ENCODE data around the gene BCAR3.
A peak's percentile ranks its signal among the peaks of the same experiment; 100 is the strongest.

Gene BCAR3

GRCh38 chr1:93628681-93629080 is 53.0 kb downstream of the BCAR3 start:
- no CpG with 5 or more reads among the region's 3 CpGs for WGBS (ENCODE audit: extremely low coverage, insufficient coverage, insufficient read length)
- no peak overlapping the region for H3K27ac ChIP-seq (ENCODE audit: low read depth, low read length)
- peaks cover 20% of the 10 kb centered on the region for H3K79me1 ChIP-seq (ENCODE audit: low read length)
- no peak overlapping the region for H3K23ac ChIP-seq (ENCODE audit: low read length)
- peaks cover 16 to 17% of the 10 kb centered on the region in 2 experiments for H3K4me1 ChIP-seq (ENCODE audit: control insufficient read depth in 1 of 2, insufficient read depth in 2 of 2, low read length in 2 of 2)
- peaks cover 1% of the 10 kb centered on the region for H3K9me3 ChIP-seq (ENCODE audit: insufficient read depth, low read depth, low read length)
- no peak overlapping the region for H4K91ac ChIP-seq (ENCODE audit: low read depth, low read length)
- H3K4me2 ChIP-seq (ENCODE audit: low read length): no peak overlapping the region
- H2AFZ ChIP-seq (ENCODE audit: insufficient read depth, low read length, poor library complexity): no peak overlapping the region
- no peak overlapping the region for H2BK12ac ChIP-seq (ENCODE audit: low read length)
- no peak overlapping the region for H3K4ac ChIP-seq (ENCODE audit: low read depth, low read length)
- no peak overlapping the region for H2BK120ac ChIP-seq (ENCODE audit: insufficient read depth, low read length, poor library complexity)
- no peak overlapping the region for H3K4me3 ChIP-seq (ENCODE audit: low read depth, low read length)
- DNase-seq: no peak
- no peak overlapping the region for H4K12ac ChIP-seq (ENCODE audit: low read depth, low read length)
- H3K79me2 ChIP-seq (ENCODE audit: control insufficient read depth, insufficient read depth, low read length, poor library complexity): peaks cover 9% of the 10 kb centered on the region
- no peak overlapping the region for H3K14ac ChIP-seq (ENCODE audit: low read length)
- H2BK5ac ChIP-seq (ENCODE audit: low read depth, low read length, poor library complexity): no peak overlapping the region
- H3K18ac ChIP-seq (ENCODE audit: low read length): no peak overlapping the region
- peaks cover 0 to 6% of the 10 kb centered on the region in 2 experiments for H3K36me3 ChIP-seq (ENCODE audit: control insufficient read depth in 1 of 2, insufficient read depth in 2 of 2, low read length in 2 of 2)
- no peak overlapping the region for H3K9ac ChIP-seq (ENCODE audit: low read length)
- H2AK5ac ChIP-seq (ENCODE audit: low read length): no peak overlapping the region
- no peaks in the 10 kb centered on the region for H3K27me3 ChIP-seq (ENCODE audit: insufficient read depth, low read length)
- H4K8ac ChIP-seq (ENCODE audit: low read depth, low read length): no peak overlapping the region

DNA sequence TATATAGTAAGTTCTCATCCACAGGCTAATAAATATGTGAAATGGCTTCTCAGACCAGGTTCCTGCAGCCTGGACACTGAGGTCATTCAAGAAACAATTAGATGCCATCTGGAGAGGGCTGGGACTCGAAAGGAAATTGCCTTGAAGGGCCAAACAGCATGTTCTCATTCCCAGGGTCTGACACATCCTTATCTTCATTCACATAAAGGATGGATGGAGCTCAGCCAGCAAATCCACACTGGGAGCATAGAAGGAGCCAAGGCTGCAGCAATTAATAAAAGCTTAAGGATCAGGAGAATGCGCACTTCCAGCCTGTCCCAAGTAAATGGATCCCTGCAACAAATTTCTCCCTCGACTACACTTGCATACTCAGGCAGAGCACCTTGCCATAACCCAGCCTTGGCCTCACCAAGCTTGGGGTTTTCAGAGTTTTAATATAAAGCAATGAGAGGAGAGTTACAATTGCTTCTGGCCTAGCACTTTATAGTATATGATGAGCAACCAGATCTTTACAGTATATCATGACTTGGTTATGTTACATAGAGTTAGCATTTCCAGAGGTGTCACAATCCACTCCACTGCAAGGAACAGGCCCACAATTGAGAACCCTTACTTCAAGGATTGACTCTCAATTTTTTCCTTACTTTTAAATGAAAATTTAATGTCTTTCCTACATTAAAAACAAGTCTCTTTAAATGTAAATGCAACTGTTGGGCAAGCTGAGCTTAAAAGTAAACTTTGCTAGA is 55.9 kb downstream of the BCAR3 start:
- Histone ChIP-seq H4K8ac (ENCODE audit: low read depth, low read length) (no peak overlapping the region), H2AK5ac (ENCODE audit: low read length) (no peak overlapping the region), H3K79me1 (ENCODE audit: low read length) (peaks cover 25% of the 10 kb centered on the region), H2BK12ac (ENCODE audit: low read length) (no peak overlapping the region), H3K4me3 (ENCODE audit: low read depth, low read length) (no peak overlapping the region), H4K12ac (ENCODE audit: low read depth, low read length) (no peak overlapping the region), H2BK5ac (ENCODE audit: low read depth, low read length, poor library complexity) (no peak overlapping the region), H3K27me3 (ENCODE audit: insufficient read depth, low read length) (no peaks in the 10 kb centered on the region), H4K91ac (ENCODE audit: low read depth, low read length) (no peak overlapping the region), H3K9me3 (ENCODE audit: insufficient read depth, low read depth, low read length) (no peaks in the 10 kb centered on the region), H3K14ac (ENCODE audit: low read length) (no peak overlapping the region), H3K4me2 (ENCODE audit: low read length) (no peak overlapping the region), H3K18ac (ENCODE audit: low read length) (no peak overlapping the region), H2AFZ (ENCODE audit: insufficient read depth, low read length, poor library complexity) (no peak overlapping the region), H3K9ac (ENCODE audit: low read length) (no peak overlapping the region), H2BK120ac (ENCODE audit: insufficient read depth, low read length, poor library complexity) (no peak overlapping the region), H3K4me1 (ENCODE audit: control insufficient read depth in 1 of 2, insufficient read depth in 2 of 2, low read length in 2 of 2) (peaks cover 26 to 31% of the 10 kb centered on the region in 2 experiments), H3K27ac (ENCODE audit: low read depth, low read length) (peak overlapping the region; percentile 73), H3K79me2 (ENCODE audit: control insufficient read depth, insufficient read depth, low read length, poor library complexity) (peaks cover 9% of the 10 kb centered on the region), H3K23ac (ENCODE audit: low read length) (no peak overlapping the region), H3K4ac (ENCODE audit: low read depth, low read length) (peak overlapping the region; percentile 49), H3K36me3 (ENCODE audit: control insufficient read depth in 1 of 2, insufficient read depth in 2 of 2, low read length in 2 of 2) (peaks cover 2% of the 10 kb centered on the region in 2 experiments)
- DNase-seq: peak; percentile 78 to 83
- WGBS (ENCODE audit: extremely low coverage, insufficient coverage, insufficient read length): no CpG with 5 or more reads among the region's 3 CpGs

DNA sequence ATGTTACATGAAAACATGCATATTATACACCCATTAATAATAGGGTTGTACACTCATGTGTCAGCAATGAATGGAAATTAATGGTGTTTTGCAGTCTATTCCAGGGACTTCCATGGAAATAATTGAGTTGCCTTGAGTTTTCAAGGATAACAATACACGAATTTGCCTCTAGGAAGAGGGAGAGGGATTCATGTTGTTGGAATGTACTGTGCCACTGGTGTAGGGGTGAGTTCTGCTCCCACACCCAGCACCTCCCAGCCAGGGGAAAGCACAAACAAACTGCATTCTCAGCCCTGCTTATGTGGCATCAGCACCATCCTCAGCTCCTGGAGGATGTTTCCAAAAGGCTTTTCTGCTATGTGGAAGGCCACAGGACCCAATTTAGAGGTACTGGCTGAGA is 57.8 kb downstream of the BCAR3 start:
- peak overlapping the region; percentile 32 for H3K27ac ChIP-seq (ENCODE audit: low read depth, low read length)
- peak overlapping the region; percentile 59 for H2BK12ac ChIP-seq (ENCODE audit: low read length)
- peaks cover 10% of the 10 kb centered on the region for H3K79me2 ChIP-seq (ENCODE audit: control insufficient read depth, insufficient read depth, low read length, poor library complexity)
- H3K9ac ChIP-seq (ENCODE audit: low read length): no peak overlapping the region
- no peaks in the 10 kb centered on the region for H3K9me3 ChIP-seq (ENCODE audit: insufficient read depth, low read depth, low read length)
- no peak overlapping the region for H2AFZ ChIP-seq (ENCODE audit: insufficient read depth, low read length, poor library complexity)
- no peaks in the 10 kb centered on the region for H3K27me3 ChIP-seq (ENCODE audit: insufficient read depth, low read length)
- no peak overlapping the region for H3K4ac ChIP-seq (ENCODE audit: low read depth, low read length)
- no peak overlapping the region for H4K12ac ChIP-seq (ENCODE audit: low read depth, low read length)
- DNase-seq: peak; percentile 50 to 59
- peaks cover 37 to 42% of the 10 kb centered on the region in 2 experiments for H3K4me1 ChIP-seq (ENCODE audit: control insufficient read depth in 1 of 2, insufficient read depth in 2 of 2, low read length in 2 of 2)
- H3K23ac ChIP-seq (ENCODE audit: low read length): no peak overlapping the region
- peak overlapping the region; percentile 70 for H4K91ac ChIP-seq (ENCODE audit: low read depth, low read length)
- no peak overlapping the region for H3K4me2 ChIP-seq (ENCODE audit: low read length)
- H4K8ac ChIP-seq (ENCODE audit: low read depth, low read length): peak overlapping the region; percentile 9
- peaks cover 0 to 2% of the 10 kb centered on the region in 2 experiments for H3K36me3 ChIP-seq (ENCODE audit: control insufficient read depth in 1 of 2, insufficient read depth in 2 of 2, low read length in 2 of 2)
- H3K14ac ChIP-seq (ENCODE audit: low read length): peak overlapping the region; percentile 14
- peaks cover 26% of the 10 kb centered on the region for H3K79me1 ChIP-seq (ENCODE audit: low read length)
- H2BK5ac ChIP-seq (ENCODE audit: low read depth, low read length, poor library complexity): peak overlapping the region; percentile 26
- H3K4me3 ChIP-seq (ENCODE audit: low read depth, low read length): no peak overlapping the region
- no peak overlapping the region for H2BK120ac ChIP-seq (ENCODE audit: insufficient read depth, low read length, poor library complexity)
- WGBS (ENCODE audit: extremely low coverage, insufficient coverage, insufficient read length): no CpG with 5 or more reads among the region's 1 CpG
- no peak overlapping the region for H3K18ac ChIP-seq (ENCODE audit: low read length)
- H2AK5ac ChIP-seq (ENCODE audit: low read length): peak overlapping the region; percentile 84

GRCh38 chr1:93623436-93623835 is 58.2 kb downstream of the BCAR3 start:
- Histone ChIP-seq H2AFZ (ENCODE audit: insufficient read depth, low read length, poor library complexity) (no peak overlapping the region), H2BK12ac (ENCODE audit: low read length) (no peak overlapping the region), H3K9me3 (ENCODE audit: insufficient read depth, low read depth, low read length) (no peaks in the 10 kb centered on the region), H3K27me3 (ENCODE audit: insufficient read depth, low read length) (no peaks in the 10 kb centered on the region), H3K4me1 (ENCODE audit: control insufficient read depth in 1 of 2, insufficient read depth in 2 of 2, low read length in 2 of 2) (peaks cover 37 to 43% of the 10 kb centered on the region in 2 experiments), H2BK5ac (ENCODE audit: low read depth, low read length, poor library complexity) (no peak overlapping the region), H3K9ac (ENCODE audit: low read length) (no peak overlapping the region), H2BK120ac (ENCODE audit: insufficient read depth, low read length, poor library complexity) (peak overlapping the region; percentile 31), H3K4me3 (ENCODE audit: low read depth, low read length) (no peak overlapping the region), H3K4me2 (ENCODE audit: low read length) (no peak overlapping the region), H3K79me2 (ENCODE audit: control insufficient read depth, insufficient read depth, low read length, poor library complexity) (peaks cover 8% of the 10 kb centered on the region), H3K27ac (ENCODE audit: low read depth, low read length) (peak overlapping the region; percentile 12), H3K79me1 (ENCODE audit: low read length) (peaks cover 26% of the 10 kb centered on the region), H2AK5ac (ENCODE audit: low read length) (no peak overlapping the region), H4K8ac (ENCODE audit: low read depth, low read length) (no peak overlapping the region), H3K18ac (ENCODE audit: low read length) (no peak overlapping the region), H4K91ac (ENCODE audit: low read depth, low read length) (no peak overlapping the region), H3K36me3 (ENCODE audit: control insufficient read depth in 1 of 2, insufficient read depth in 2 of 2, low read length in 2 of 2) (peaks cover 0 to 2% of the 10 kb centered on the region in 2 experiments), H3K14ac (ENCODE audit: low read length) (no peak overlapping the region), H3K4ac (ENCODE audit: low read depth, low read length) (no peak overlapping the region), H4K12ac (ENCODE audit: low read depth, low read length) (no peak overlapping the region), H3K23ac (ENCODE audit: low read length) (no peak overlapping the region)
- DNase-seq: peak in 1 of 2 donors; percentile 44
